ENCODE data around the gene ABHD2. TPM values are rescaled to one million over a fixed set of nuclear protein-coding genes. Genes with fewer than 3 reads are reported as not detected.

ABHD2 gene
- total RNA-seq, 1 donor from 2014 or later = 53.1 TPM

DNA sequence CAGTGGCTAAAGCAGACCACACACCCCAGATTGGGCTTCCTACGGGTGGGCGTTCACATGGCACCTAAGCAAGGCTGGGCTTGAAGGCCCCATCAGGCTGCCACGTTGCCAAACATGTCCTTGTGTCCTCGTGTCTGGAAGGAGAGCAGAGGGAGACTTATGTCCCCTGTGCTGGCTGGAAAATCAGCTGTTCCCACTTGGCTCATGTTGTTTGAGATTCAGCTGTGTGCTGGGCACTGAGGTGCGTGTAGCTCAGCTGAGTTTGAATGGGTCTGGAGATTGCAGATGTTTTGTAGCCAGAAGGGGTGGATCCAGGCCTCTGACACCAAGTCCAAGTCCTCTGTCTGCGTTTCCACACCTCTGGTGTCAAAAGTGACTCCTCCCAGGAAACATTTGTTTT is 98.5 kb downstream of the ABHD2 start:
- Mint-ChIP-seq H3K4me3 (ENCODE audit: low read depth) (no peak overlapping the region), H3K4me1 (ENCODE audit: low read depth) (peaks cover 12% of the 10 kb centered on the region), H3K36me3 (ENCODE audit: insufficient read depth) (peaks cover 10% of the 10 kb centered on the region), H3K27ac (no peak overlapping the region), H3K27me3 (no peaks in the 10 kb centered on the region), H3K9me3 (ENCODE audit: low read depth) (no peaks in the 10 kb centered on the region)
- TF ChIP-seq, protein P1, sequence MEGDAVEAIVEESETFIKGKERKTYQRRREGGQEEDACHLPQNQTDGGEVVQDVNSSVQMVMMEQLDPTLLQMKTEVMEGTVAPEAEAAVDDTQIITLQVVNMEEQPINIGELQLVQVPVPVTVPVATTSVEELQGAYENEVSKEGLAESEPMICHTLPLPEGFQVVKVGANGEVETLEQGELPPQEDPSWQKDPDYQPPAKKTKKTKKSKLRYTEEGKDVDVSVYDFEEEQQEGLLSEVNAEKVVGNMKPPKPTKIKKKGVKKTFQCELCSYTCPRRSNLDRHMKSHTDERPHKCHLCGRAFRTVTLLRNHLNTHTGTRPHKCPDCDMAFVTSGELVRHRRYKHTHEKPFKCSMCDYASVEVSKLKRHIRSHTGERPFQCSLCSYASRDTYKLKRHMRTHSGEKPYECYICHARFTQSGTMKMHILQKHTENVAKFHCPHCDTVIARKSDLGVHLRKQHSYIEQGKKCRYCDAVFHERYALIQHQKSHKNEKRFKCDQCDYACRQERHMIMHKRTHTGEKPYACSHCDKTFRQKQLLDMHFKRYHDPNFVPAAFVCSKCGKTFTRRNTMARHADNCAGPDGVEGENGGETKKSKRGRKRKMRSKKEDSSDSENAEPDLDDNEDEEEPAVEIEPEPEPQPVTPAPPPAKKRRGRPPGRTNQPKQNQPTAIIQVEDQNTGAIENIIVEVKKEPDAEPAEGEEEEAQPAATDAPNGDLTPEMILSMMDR (IDR thresholded peaks at IDR 0.05; ENCODE audit: unreplicated experiment) = no peak
- no peak for DNase-seq (ENCODE audit: low spot score, unreplicated experiment)

DNA sequence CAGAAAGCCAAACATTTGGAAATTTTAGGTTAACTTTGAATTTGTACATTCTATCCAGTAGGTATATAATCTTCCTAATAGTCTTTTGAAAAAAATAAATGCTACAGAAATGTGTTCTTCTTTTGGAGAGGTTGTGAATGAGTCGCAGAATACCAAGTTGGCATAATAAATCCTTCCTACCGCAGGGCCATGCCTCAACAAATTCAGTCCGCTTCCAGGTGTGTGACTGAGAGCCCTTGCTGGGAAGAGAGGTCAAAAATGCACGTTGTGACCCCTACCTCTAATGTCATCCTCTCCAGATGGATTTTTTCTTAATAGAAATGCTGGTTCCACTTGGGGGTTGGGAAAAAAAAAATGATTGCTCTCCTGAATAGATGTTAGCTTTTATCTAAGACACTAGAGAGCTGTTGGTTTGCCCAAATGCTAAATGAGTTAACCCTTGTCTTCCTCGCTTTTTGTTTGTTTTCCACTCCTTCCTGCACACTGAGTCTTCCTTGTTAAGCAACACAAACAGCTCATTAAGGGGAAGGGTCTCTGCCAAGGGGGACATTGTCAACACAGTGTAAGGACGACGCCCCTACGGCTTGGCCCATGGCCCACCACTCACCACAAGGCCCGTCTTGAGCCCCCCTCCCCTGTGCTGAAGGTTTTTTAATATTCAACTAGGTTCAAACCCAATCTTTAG is 99.2 kb downstream of the ABHD2 start:
- Mint-ChIP-seq H3K36me3 (ENCODE audit: insufficient read depth) (peaks cover 12% of the 10 kb centered on the region), H3K27ac (no peak overlapping the region), H3K4me3 (ENCODE audit: low read depth) (no peak overlapping the region), H3K9me3 (ENCODE audit: low read depth) (no peaks in the 10 kb centered on the region), H3K4me1 (ENCODE audit: low read depth) (peaks cover 14% of the 10 kb centered on the region), H3K27me3 (no peaks in the 10 kb centered on the region)
- TF ChIP-seq, protein P1 (IDR thresholded peaks at IDR 0.05; ENCODE audit: unreplicated experiment) = no peak
- DNase-seq (ENCODE audit: low spot score, unreplicated experiment) = no peak

DNA sequence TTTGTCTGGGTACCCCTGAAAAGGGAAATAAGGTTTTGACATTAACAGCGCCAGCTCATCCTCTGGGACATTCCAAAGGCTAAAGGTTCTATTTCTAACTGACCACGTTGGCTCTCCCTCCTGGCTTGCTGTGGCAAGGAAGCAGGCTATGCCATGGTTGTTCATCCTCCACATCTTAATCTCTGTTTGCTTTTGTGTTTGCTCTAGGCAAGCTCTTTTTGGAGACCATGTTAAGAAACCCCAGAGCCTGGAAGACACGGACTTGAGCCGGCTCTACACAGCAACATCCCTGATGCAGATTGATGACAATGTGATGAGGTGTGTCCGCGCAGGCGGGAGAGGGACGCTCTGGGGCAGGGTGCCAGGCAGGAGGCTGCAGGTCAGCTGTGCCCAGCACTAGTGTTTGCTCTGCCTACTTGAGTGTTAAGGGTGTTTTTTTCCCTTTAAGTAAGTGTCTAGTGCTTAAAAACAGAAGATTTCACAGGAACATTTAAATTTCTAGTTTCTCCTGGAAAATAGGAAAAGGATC is 99.8 kb downstream of the ABHD2 start:
- Mint-ChIP-seq H3K4me3 (ENCODE audit: low read depth) (no peak overlapping the region), H3K27me3 (no peaks in the 10 kb centered on the region), H3K4me1 (ENCODE audit: low read depth) (peaks cover 14% of the 10 kb centered on the region), H3K9me3 (ENCODE audit: low read depth) (no peaks in the 10 kb centered on the region), H3K36me3 (ENCODE audit: insufficient read depth) (peaks cover 13% of the 10 kb centered on the region), H3K27ac (no peak overlapping the region)
- TF ChIP-seq, protein P1 (IDR thresholded peaks at IDR 0.05; ENCODE audit: unreplicated experiment) = no peak
- no peak for DNase-seq (ENCODE audit: low spot score, unreplicated experiment)

DNA sequence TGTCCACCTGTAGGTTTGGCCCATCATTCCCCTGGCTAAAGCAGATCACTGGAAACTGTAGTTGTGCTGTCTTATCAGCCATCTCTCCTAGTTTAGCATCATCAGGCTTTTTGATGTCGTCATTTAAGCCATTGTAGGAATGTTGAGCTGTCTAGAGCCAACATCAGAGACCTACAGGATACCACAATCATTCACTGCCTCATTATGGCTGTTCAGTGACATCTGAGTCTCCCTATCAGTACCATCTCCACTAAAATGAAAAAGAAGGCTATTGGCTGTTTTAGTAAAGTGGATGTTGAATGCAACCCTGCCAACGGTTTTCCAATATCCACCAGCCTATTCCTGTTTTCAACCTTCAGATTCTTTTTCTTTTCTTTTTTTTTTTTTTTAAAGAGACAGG is 103.9 kb downstream of the ABHD2 start:
- Mint-ChIP-seq H3K36me3 (ENCODE audit: insufficient read depth) (peaks cover 16% of the 10 kb centered on the region), H3K27ac (no peak overlapping the region), H3K9me3 (ENCODE audit: low read depth) (no peaks in the 10 kb centered on the region), H3K4me3 (ENCODE audit: low read depth) (no peak overlapping the region), H3K4me1 (ENCODE audit: low read depth) (peaks cover 14% of the 10 kb centered on the region), H3K27me3 (no peaks in the 10 kb centered on the region)
- TF ChIP-seq, protein P1 (IDR thresholded peaks at IDR 0.05; ENCODE audit: unreplicated experiment) = no peak
- DNase-seq (ENCODE audit: low spot score, unreplicated experiment) = no peak

DNA sequence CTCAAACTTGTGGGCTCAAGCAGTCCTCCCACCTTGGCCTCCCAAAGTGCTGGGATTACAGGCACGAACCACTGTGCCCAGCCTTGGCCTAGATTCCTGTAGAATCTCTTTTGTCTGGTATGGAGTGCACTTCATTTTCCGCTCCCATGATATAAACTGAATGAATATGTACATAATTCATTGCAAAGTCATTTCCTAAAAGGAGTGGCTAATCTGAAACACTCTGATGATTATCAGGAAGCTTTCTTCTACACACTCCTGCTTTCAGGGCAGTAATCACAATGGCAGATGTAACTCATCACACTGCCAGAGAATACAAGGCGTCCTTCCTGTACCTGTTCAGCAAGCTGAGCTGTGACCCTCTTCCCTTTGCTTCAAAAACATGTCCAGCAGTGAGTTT is 104.5 kb downstream of the ABHD2 start:
- no peaks in the 10 kb centered on the region for H3K9me3 Mint-ChIP-seq (ENCODE audit: low read depth)

More for the DNA sequence above, 104.5 kb downstream of the ABHD2 start:
- no peaks in the 10 kb centered on the region for H3K27me3 Mint-ChIP-seq
- peaks cover 16% of the 10 kb centered on the region for H3K36me3 Mint-ChIP-seq (ENCODE audit: insufficient read depth)
- DNase-seq (ENCODE audit: low spot score, unreplicated experiment) = no peak
- TF ChIP-seq, protein P1 (IDR thresholded peaks at IDR 0.05; ENCODE audit: unreplicated experiment) = no peak
- H3K4me1 Mint-ChIP-seq (ENCODE audit: low read depth) = peaks cover 14% of the 10 kb centered on the region
- no peak overlapping the region for H3K4me3 Mint-ChIP-seq (ENCODE audit: low read depth)
- no peak overlapping the region for H3K27ac Mint-ChIP-seq

All from progenitor cell of endocrine pancreas (in vitro differentiated cells).